Measurements from ENCODE around the gene PECR.
"Not testable (repeated sequence)": the region's sequence is repeated elsewhere in the genome, so short reads cannot be mapped to it uniquely, and the experiment has no call there.

PECR gene

DNA sequence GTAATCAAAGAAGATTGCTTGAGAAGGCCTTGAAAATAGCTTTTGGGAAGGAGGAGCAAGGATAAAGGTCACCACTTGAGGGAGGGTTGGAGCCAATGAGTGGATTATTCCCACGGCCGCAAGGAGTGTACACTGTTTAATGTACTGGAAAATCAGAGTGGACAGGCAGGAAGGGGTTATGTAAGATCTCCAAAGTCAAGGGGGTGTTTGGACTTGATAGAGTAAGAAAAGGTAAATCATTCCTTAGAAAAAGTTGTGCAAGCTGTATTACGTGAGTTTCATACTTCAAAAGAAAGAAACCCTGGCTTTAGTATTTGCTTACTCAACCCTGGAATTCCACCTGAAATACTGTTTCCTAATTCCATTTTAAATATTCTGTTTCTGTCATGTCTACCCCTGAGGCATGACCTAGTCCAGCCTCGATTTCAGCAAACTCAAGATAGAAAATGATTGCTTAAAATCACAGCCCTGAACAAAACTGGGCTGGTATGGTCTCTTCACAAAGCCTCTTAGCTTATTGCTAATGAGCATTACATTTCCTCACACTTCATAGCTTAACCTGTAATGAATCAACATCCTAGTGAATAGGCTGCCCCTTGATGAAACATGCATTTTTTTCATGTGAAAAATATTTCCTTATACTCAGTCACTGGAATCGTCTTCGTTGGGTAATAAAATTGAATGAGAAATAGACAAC is 69.3 kb downstream of the PECR start:
- TF ChIP-seq, protein P1, sequence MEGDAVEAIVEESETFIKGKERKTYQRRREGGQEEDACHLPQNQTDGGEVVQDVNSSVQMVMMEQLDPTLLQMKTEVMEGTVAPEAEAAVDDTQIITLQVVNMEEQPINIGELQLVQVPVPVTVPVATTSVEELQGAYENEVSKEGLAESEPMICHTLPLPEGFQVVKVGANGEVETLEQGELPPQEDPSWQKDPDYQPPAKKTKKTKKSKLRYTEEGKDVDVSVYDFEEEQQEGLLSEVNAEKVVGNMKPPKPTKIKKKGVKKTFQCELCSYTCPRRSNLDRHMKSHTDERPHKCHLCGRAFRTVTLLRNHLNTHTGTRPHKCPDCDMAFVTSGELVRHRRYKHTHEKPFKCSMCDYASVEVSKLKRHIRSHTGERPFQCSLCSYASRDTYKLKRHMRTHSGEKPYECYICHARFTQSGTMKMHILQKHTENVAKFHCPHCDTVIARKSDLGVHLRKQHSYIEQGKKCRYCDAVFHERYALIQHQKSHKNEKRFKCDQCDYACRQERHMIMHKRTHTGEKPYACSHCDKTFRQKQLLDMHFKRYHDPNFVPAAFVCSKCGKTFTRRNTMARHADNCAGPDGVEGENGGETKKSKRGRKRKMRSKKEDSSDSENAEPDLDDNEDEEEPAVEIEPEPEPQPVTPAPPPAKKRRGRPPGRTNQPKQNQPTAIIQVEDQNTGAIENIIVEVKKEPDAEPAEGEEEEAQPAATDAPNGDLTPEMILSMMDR (conservative IDR thresholded peaks at IDR 0.05): no peak
- TF ChIP-seq ZFX (IDR thresholded peaks at IDR 0.05): no peak
- H3K27ac ChIP-seq: peak overlapping the region; percentile 68

DNA sequence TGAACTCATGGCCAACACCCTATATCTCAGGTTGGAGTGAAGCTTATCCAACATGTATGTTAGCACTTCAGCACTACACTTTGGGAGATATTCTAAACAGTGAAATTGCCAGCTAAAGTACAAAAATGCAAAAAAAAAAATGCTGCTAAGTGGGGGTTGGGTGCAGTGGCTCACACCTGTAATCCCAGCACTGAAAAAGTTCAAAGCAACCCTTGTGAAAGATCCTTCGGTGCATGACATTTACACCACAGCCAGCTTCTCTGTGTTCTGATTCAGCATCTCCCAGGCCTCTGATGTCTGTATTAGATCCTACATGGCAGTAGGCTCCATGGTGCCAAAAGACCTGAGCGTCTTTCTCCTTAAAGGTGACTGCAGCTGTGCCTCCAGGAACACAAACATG is 72.4 kb downstream of the PECR start:
- H3K27ac ChIP-seq: not testable (repeated sequence)

DNA sequence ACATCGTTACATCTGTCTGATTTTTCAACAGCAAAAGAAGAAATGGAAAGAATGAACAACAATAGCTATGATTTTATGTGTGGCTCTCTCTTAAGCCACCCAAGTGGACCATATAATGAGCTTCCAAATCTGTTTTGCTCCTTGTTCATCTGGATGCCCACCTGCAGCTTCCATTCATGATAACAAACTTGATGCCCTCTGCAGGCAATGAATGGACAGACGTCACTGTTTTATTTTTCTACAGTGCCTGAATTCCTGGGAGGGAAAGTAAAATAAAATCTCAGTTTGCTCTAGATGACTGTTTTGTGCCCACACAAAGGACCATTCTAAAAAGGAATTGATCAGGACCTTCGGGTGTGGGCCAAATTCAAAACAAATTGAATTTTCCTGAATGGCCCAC is 73.2 kb downstream of the PECR start:
- TF ChIP-seq ZFX (IDR thresholded peaks at IDR 0.05): no peak
- TF ChIP-seq, protein P1 (conservative IDR thresholded peaks at IDR 0.05): 0 out of 2 replicates have a peak, but pooled peaks have one; percentile 4
- no peak overlapping the region for H3K27ac ChIP-seq

DNA sequence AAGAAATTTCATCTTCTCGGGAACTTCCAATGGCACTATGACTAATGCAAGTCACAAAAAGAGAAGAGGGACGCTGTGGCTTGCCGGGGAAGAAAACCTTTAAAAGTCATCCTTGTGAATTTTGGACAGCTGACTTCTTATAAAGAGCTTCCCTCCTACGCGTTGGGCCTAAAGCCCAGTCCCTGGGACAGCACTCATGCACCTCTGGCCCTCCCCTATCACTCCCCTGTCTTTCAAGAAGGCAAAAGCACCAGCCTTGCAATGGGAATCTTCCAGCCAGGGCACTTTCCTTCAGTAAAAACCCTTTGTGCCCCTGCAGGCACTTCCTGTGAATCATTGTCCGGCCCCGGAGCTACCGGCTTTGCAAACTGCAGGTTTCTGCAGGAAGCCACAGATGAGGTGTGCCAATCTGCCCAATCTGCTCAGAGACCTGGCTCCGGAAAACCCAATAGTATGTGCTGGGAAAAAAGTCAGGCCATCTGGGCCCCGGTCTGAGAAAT is 75.4 kb downstream of the PECR start:
- H3K27ac ChIP-seq: no peak overlapping the region
- TF ChIP-seq, protein P1 (conservative IDR thresholded peaks at IDR 0.05): no peak
- TF ChIP-seq ZFX (IDR thresholded peaks at IDR 0.05): no peak

DNA sequence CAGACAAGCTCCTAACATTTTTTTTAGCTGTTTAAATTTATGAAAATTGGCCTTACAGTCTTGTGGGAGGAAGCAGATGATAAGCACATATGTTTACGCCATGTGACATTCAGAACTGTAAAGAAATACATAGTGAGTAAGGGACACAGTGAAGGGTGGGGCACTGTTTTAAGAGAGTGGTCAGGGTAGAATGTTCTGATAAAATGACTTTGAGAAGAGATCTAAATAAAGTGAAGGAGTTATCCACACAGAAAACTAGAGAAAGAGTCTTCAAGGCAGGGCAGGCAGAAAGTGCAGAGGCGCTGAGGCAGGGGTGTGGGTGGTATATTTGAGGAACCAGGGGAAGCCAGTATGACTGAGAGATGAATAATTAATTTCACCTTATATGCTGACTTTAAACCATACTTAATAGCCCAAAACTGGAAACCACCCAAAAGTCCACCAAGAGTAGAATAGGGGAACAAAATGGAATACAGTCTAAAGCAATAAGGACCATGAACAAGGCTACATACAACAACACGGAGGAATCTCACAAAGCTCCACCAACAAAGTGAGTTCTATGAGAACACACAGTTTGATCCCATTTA is 76.8 kb downstream of the PECR start:
- no peak for TF ChIP-seq ZFX (IDR thresholded peaks at IDR 0.05)
- TF ChIP-seq, protein P1 (conservative IDR thresholded peaks at IDR 0.05): no peak
- no peak overlapping the region for H3K27ac ChIP-seq

DNA sequence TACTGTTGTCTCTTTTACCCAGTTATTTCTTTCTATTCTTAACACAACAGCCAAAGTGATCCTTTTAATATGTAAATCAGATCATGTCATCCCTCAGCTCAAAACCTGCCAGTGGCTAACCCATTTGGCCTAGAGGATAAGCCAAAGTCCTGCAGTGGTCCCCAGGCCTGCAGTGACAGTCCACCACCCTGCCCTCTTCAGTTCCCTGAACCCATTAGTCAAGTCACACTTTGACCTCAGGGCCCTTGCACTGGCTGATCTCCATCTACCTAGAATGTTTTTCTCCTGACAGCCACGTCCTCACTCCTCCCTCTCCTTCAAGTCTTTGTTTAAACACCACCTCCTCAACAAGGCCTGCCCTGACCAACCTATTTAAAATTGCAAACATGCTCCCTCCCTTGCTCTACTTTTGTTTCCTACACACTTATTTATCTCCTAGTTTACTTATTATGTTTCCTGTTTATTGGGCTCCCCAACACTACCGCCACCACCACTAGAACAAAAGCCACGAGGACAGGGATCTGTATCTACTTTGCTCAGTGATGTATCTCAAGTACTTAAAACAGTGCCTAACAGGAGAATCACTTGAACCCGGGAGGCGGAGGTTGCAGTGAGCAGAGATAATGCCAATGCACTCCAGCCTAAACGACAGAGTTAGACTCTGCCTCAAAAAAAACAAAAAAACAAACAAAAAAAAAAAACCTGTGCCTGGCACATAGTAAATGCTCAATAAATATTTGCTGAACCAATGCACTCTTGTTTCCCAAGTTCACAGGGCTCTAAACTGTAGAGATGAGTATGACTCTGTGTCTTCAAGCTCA is 77.5 kb downstream of the PECR start:
- TF ChIP-seq, protein P1 (conservative IDR thresholded peaks at IDR 0.05): no peak
- no peak for TF ChIP-seq ZFX (IDR thresholded peaks at IDR 0.05)
- no peak overlapping the region for H3K27ac ChIP-seq

DNA sequence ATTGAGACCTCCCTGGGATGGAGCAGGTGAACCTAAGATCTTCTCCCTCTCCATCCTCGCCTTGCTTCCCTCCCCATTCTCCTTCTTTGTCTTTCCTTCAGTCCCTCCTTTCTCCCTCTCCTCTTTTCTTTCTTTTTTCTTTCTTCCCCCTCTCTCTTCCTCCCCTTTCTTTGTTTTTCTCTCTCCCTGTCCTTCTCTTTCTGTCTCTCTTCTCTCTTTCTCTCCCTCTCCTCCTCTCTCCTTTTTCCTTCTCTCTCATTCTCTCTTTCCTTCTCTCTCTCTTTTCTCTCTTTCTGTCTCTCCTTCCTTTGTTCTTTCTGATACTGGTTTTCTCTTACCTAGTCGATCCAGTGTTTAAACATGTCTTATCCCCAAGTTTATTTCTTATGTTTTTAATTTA is 78.9 kb downstream of the PECR start:
- TF ChIP-seq, protein P1 (conservative IDR thresholded peaks at IDR 0.05): no peak
- no peak for TF ChIP-seq ZFX (IDR thresholded peaks at IDR 0.05)
- H3K27ac ChIP-seq: no peak overlapping the region

All from C4-2B (cell line).